ENCODE data around the gene BANF1.

Gene BANF1

GRCh38 chr11:66032957-66033735 lies 30.8 kb downstream of the BANF1 start:
- Histone ChIP-seq H3K27ac (ENCODE audit: extremely low read depth, low read depth, low read length) (no peak overlapping the region), H3K4me3 (ENCODE audit: low read depth, low read length) (no peak overlapping the region), H3K9me3 (ENCODE audit: control insufficient read depth, insufficient read depth, low read depth, low read length) (no peaks in the 10 kb centered on the region), H3K4me1 (ENCODE audit: control insufficient read depth, insufficient read depth, low read length) (no peaks in the 10 kb centered on the region), H3K36me3 (ENCODE audit: control insufficient read depth in 2 of 2, insufficient read depth in 1 of 2, low read length in 2 of 2) (no peaks in the 10 kb centered on the region)
- ChIA-PET CTCF (interaction anchor here (4.7 kb wide), 1 partner anchor 12 kb away, joined by 37 read pairs; no protein-coding TSS in a partner anchor), POLR2A (no interaction called here)
- TF ChIP-seq ZBTB49 (tag by site-specific recombination; IDR thresholded peaks at IDR 0.05; ENCODE audit: low read depth): no peak
- TF ChIP-seq ZSCAN23 (tag by site-specific recombination; IDR thresholded peaks at IDR 0.05): no peak

GRCh38 chr11:66035653-66036333 lies 33.5 kb downstream of the BANF1 start:
- no peak overlapping the region for H3K4me3 ChIP-seq (ENCODE audit: low read depth, low read length)
- ChIA-PET CTCF (interaction anchor here (0.6 to 4.7 kb wide), 6 partner anchors 9 to 838 kb away, joined by 3 to 37 read pairs (median 4); no protein-coding TSS in a partner anchor), POLR2A (interaction anchor here (0.7 kb wide), 1 partner anchor 124 kb away, joined by 5 read pairs; no protein-coding TSS in a partner anchor)
- H3K27ac ChIP-seq (ENCODE audit: extremely low read depth, low read depth, low read length): no peak overlapping the region
- H3K36me3 ChIP-seq (ENCODE audit: control insufficient read depth in 2 of 2, insufficient read depth in 1 of 2, low read length in 2 of 2): no peaks in the 10 kb centered on the region
- no peaks in the 10 kb centered on the region for H3K9me3 ChIP-seq (ENCODE audit: control insufficient read depth, insufficient read depth, low read depth, low read length)
- no peaks in the 10 kb centered on the region for H3K4me1 ChIP-seq (ENCODE audit: control insufficient read depth, insufficient read depth, low read length)
- TF ChIP-seq ZFHX2 (tag by site-specific recombination; conservative IDR thresholded peaks at IDR 0.05) (peak; percentile 63), EGR2 (tag by site-specific recombination; IDR thresholded peaks at IDR 0.05; ENCODE audit: low read depth) (peak; percentile 39; the same call in 1 of the 2 replicates), PRDM10 (tag by site-specific recombination; IDR thresholded peaks at IDR 0.05) (peak; percentile 29), BCL6B (tag by site-specific recombination; IDR thresholded peaks at IDR 0.05) (no peak), TSHZ1 (tag by site-specific recombination; IDR thresholded peaks at IDR 0.05; ENCODE audit: borderline replicate concordance) (no peak), ZNF350 (tag by site-specific recombination; IDR thresholded peaks at IDR 0.05) (no peak), GLI4 (tag by site-specific recombination; IDR thresholded peaks at IDR 0.05) (no peak), ZNF18 (tag by site-specific recombination; IDR thresholded peaks at IDR 0.05) (no peak), ZNF777 (tag by site-specific recombination; IDR thresholded peaks at IDR 0.05; ENCODE audit: borderline replicate concordance) (no peak), PRDM4 (tag by site-specific recombination; IDR thresholded peaks at IDR 0.05) (no peak)

All from HEK293 (cell line).